SK-N-SH treated with all-trans-retinoic acid at 6 μM for 48 hours (cell line): Measurements from ENCODE around the gene RELL1.

Experiments used
- ATAC-seq: fragments of 200-7000 bp; cut with Tn5 transposase; 3 replicates; pipeline ENCODE4 v1.9.1; 2020; ENCODE audit warnings: mild to moderate bottlenecking, moderate library complexity
- ARNTL ChIP-seq: fragments of 450-650 bp; formaldehyde crosslinking; IDR thresholded peaks from 2 replicates; pipeline ENCODE4 v1.5.0; 2020; ENCODE audit warnings: low read depth, mild to moderate bottlenecking, moderate library complexity, borderline replicate concordance
- BACH2 ChIP-seq: fragments of 250-450 bp; sonication (Bioruptor Pico); IDR thresholded peaks from 2 replicates; pipeline ENCODE4 v1.9.0; 2021; ENCODE audit warnings: mild to moderate bottlenecking, borderline replicate concordance
- CSDC2 ChIP-seq: fragments of 250-450 bp; sonication (Bioruptor Pico); IDR thresholded peaks from 2 replicates; pipeline ENCODE4 v1.5.0; 2020; ENCODE audit warnings: mild to moderate bottlenecking, moderate library complexity
- CSRNP3 ChIP-seq: fragments of 250-450 bp; sonication (Bioruptor Pico); IDR thresholded peaks from 2 replicates; pipeline ENCODE4 v1.5.1; 2021; ENCODE audit warnings: mild to moderate bottlenecking, moderate library complexity
- ESRRG ChIP-seq: fragments of 250-450 bp; sonication (Bioruptor Pico); IDR thresholded peaks from 2 replicates; pipeline ENCODE4 v1.6.1; 2021; ENCODE audit warnings: mild to moderate bottlenecking
- GLIS3 ChIP-seq: fragments of 250-450 bp; sonication (Bioruptor Pico); IDR thresholded peaks from 2 replicates; pipeline ENCODE4 v1.5.0; 2020; ENCODE audit warnings: mild to moderate bottlenecking, moderate library complexity
- ISL1 ChIP-seq: fragments of 250-450 bp; sonication (Bioruptor Pico); IDR thresholded peaks from 2 replicates; pipeline ENCODE4 v2.1.2; 2022; ENCODE audit warnings: mild to moderate bottlenecking, moderate library complexity
- POU6F1 ChIP-seq: fragments of 250-450 bp; sonication (Bioruptor Pico); IDR thresholded peaks from 2 replicates; pipeline ENCODE4 v1.8.0; 2021; ENCODE audit warnings: low read depth, mild to moderate bottlenecking, moderate library complexity, borderline replicate concordance
- PPARA ChIP-seq: fragments of 250-450 bp; sonication (Bioruptor Pico); IDR thresholded peaks from 2 replicates; pipeline ENCODE4 v1.5.0; 2020; ENCODE audit warnings: mild to moderate bottlenecking, borderline replicate concordance
- RARB ChIP-seq: fragments of 250-450 bp; sonication (Bioruptor Pico); IDR thresholded peaks from 2 replicates; pipeline ENCODE4 v1.8.0; 2021; ENCODE audit warnings: mild to moderate bottlenecking, moderate library complexity
- SNAI2 ChIP-seq: fragments of 250-450 bp; sonication (Bioruptor Pico); IDR thresholded peaks from 2 replicates; pipeline ENCODE4 v1.5.0; 2020; ENCODE audit warnings: mild to moderate bottlenecking, moderate library complexity
- TOX ChIP-seq: fragments of 250-450 bp; sonication (Bioruptor Pico); IDR thresholded peaks from 2 replicates; pipeline ENCODE4 v1.8.0; 2021; ENCODE audit warnings: mild to moderate bottlenecking, moderate library complexity, borderline replicate concordance
- ZC3H10 ChIP-seq: fragments of 250-450 bp; sonication (Bioruptor Pico); IDR thresholded peaks from 2 replicates; pipeline ENCODE4 v1.5.1; 2021; ENCODE audit warnings: mild to moderate bottlenecking, moderate library complexity
- ZFP3 ChIP-seq: fragments of 250-450 bp; sonication (Bioruptor Pico); IDR thresholded peaks from 2 replicates; pipeline ENCODE4 v1.5.0; 2020; ENCODE audit warnings: mild to moderate bottlenecking, moderate library complexity
- ZFP30 ChIP-seq: fragments of 450-650 bp; formaldehyde crosslinking; IDR thresholded peaks from 2 replicates; pipeline ENCODE4 v1.5.0; 2022; ENCODE audit warnings: mild to moderate bottlenecking, moderate library complexity
- ZNF565 ChIP-seq: fragments of 450-650 bp; formaldehyde crosslinking; conservative IDR thresholded peaks from 2 replicates; pipeline ENCODE4 v1.5.0; 2020; ENCODE audit warnings: low read depth, mild to moderate bottlenecking, moderate library complexity
- ZNF70 ChIP-seq: fragments of 450-650 bp; formaldehyde crosslinking; IDR thresholded peaks from 2 replicates; pipeline ENCODE4 v1.5.0; 2020; ENCODE audit warnings: mild to moderate bottlenecking, moderate library complexity
- ZNF8 ChIP-seq: fragments of 450-650 bp; formaldehyde crosslinking; IDR thresholded peaks from 2 replicates; pipeline ENCODE4 v1.5.0; 2020; ENCODE audit warnings: mild to moderate bottlenecking, moderate library complexity
- TF ChIP-seq, protein P1 (sequence below): fragments of 250-450 bp; sonication (Bioruptor Pico); IDR thresholded peaks from 2 replicates; pipeline ENCODE4 v1.8.0; 2020; ENCODE audit warnings: mild to moderate bottlenecking, moderate library complexity, borderline replicate concordance
- TF ChIP-seq, protein P2 (sequence below): fragments of 250-450 bp; sonication (Bioruptor Pico); IDR thresholded peaks from 2 replicates; pipeline ENCODE4 v1.5.1; 2020; ENCODE audit warnings: low read depth, mild to moderate bottlenecking, moderate library complexity

Gene RELL1

DNA sequence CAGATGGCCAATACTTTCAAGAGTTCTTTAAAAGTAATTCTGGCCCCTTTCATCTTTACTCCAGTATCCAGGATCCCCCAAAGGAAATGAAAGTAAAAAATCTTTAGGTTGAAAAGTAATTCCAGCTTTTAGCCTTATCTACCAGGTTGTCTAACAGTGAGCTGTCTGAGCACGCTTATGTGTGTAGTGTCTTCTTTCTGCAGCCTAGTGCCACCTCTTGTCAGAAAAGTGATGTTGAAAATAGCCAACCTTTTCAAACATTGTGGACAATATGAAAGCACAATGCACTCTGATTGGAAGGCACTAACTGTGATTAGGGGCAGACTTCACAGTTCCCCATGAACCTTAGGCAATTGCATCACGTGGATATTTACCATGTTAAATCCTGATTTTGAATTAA is 92.1 kb downstream of the RELL1 start:
- no peak for ATAC-seq

GRCh38 chr4:37591349-37591748 is 94.8 kb downstream of the RELL1 start:
- ATAC-seq = no peak
- no peak for TF ChIP-seq PPARA
- TF ChIP-seq ESRRG (CRISPR knock-in tag) = no peak
- no peak for TF ChIP-seq SNAI2 (CRISPR knock-in tag)
- no peak for TF ChIP-seq CSRNP3 (CRISPR knock-in tag)
- no peak for TF ChIP-seq RARB (CRISPR knock-in tag)
- TF ChIP-seq, protein P1, sequence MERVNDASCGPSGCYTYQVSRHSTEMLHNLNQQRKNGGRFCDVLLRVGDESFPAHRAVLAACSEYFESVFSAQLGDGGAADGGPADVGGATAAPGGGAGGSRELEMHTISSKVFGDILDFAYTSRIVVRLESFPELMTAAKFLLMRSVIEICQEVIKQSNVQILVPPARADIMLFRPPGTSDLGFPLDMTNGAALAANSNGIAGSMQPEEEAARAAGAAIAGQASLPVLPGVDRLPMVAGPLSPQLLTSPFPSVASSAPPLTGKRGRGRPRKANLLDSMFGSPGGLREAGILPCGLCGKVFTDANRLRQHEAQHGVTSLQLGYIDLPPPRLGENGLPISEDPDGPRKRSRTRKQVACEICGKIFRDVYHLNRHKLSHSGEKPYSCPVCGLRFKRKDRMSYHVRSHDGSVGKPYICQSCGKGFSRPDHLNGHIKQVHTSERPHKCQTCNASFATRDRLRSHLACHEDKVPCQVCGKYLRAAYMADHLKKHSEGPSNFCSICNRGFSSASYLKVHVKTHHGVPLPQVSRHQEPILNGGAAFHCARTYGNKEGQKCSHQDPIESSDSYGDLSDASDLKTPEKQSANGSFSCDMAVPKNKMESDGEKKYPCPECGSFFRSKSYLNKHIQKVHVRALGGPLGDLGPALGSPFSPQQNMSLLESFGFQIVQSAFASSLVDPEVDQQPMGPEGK (CRISPR knock-in tag) = no peak
- no peak for TF ChIP-seq ZFP3 (CRISPR knock-in tag)
- TF ChIP-seq ZNF8 (CRISPR knock-in tag) = no peak
- TF ChIP-seq ZNF70 = no peak
- TF ChIP-seq BACH2 (CRISPR knock-in tag) = no peak
- TF ChIP-seq ZFP30 = no peak
- TF ChIP-seq ZNF565 = no peak
- no peak for TF ChIP-seq GLIS3 (CRISPR knock-in tag)
- TF ChIP-seq, protein P2, sequence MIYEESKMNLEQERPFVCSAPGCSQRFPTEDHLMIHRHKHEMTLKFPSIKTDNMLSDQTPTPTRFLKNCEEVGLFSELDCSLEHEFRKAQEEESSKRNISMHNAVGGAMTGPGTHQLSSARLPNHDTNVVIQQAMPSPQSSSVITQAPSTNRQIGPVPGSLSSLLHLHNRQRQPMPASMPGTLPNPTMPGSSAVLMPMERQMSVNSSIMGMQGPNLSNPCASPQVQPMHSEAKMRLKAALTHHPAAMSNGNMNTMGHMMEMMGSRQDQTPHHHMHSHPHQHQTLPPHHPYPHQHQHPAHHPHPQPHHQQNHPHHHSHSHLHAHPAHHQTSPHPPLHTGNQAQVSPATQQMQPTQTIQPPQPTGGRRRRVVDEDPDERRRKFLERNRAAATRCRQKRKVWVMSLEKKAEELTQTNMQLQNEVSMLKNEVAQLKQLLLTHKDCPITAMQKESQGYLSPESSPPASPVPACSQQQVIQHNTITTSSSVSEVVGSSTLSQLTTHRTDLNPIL = no peak
- TF ChIP-seq POU6F1 (CRISPR knock-in tag) = no peak
- no peak for TF ChIP-seq ARNTL (CRISPR knock-in tag)
- no peak for TF ChIP-seq TOX (CRISPR knock-in tag)
- no peak for TF ChIP-seq CSDC2 (CRISPR knock-in tag)
- TF ChIP-seq, all 23 proteins: peak for 0

More for the DNA sequence above, 92.1 kb downstream of the RELL1 start:
- TF ChIP-seq POU6F1 (CRISPR knock-in tag) (no peak), ESRRG (CRISPR knock-in tag) (no peak), ZC3H10 (CRISPR knock-in tag) (no peak), PPARA (no peak), CSDC2 (CRISPR knock-in tag) (no peak), ISL1 (CRISPR knock-in tag) (no peak), ZFP3 (CRISPR knock-in tag) (no peak), ZNF70 (no peak)
- TF ChIP-seq, protein P2 = no peak

DNA sequence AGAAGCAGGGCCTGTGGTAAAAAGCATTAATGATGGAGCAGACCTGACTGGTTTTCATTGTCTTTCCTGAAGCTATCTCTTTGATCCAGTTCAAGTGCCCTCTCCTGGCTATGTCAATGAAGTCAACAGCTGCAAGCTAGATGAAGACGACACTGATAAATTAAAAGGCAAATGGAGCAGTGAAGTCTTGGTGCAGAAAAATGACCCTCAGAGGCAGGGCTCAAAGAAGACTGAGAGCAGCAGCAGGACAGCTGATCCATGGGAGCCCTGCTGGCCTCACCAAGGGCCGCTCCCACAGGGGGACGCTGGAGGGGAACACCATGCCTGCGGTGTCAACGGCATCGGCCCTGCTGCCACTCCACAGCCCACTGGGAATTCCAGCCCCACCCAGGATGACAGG is 96.2 kb downstream of the RELL1 start:
- no peak for ATAC-seq
- TF ChIP-seq ZFP30 (no peak), CSRNP3 (CRISPR knock-in tag) (no peak), ARNTL (CRISPR knock-in tag) (no peak), ZFP3 (CRISPR knock-in tag) (no peak), SNAI2 (CRISPR knock-in tag) (no peak), PPARA (no peak), RARB (CRISPR knock-in tag) (no peak), ZC3H10 (CRISPR knock-in tag) (no peak)
- TF ChIP-seq, protein P2 = no peak
- TF ChIP-seq, protein P1 (CRISPR knock-in tag) = no peak
